ENCODE measurements around the gene EXOC6B.

DNA sequence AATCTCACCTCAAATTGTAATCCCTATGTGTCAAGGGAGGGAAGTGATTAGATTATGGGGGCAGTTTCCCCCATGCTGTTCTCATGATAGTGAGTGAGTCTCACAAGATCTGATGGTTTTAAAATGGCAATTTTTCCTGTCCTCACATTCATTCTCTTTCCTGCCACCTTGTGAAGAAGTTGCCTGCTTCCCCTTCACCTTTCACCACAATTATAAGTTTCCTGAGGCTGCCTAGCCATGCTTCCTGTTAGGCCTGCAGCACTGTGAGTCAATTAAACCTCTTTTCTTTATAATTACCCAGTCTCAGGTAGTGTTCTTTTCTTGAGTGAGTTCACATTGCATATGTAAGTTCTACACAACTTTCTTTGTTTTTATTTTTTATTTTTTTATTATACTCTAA lies 271.5 kb downstream of the EXOC6B start:
- TF ChIP-seq CTCF (conservative IDR thresholded peaks at IDR 0.05) (no peak), EZH2 (IDR thresholded peaks at IDR 0.05; ENCODE audit: low read depth) (no peak)
